Transverse colon (tissue), 3 donors: ENCODE measurements around the gene PPFIA1.

Experiments
- CTCF ChIP-seq, 5 experiments: fragments of 200-600 bp in 3 of 5; fragments of 450-650 bp in 2 of 5; sonication (generic) in 3 of 5; IDR thresholded peaks; 1 replicate in 2 of 5; 2 replicates in 3 of 5; pipeline ENCODE4 v1.5.1; 2016 to 2017; ENCODE audit warnings: antibody characterized with exemption in 5 of 5, inconsistent platforms in 3 of 5, mild to moderate bottlenecking in 2 of 5, moderate library complexity in 1 of 5
- EP300 ChIP-seq: sonication (generic); formaldehyde crosslinking; IDR thresholded peaks from one replicate; pipeline ENCODE4 v1.6.1; 2017; ENCODE audit warnings: antibody characterized with exemption, low read depth
- POLR2A ChIP-seq: fragments of 450-650 bp; IDR thresholded peaks from one replicate; pipeline ENCODE4 v1.6.1; 2016; ENCODE audit warnings: antibody characterized with exemption, mild to moderate bottlenecking, moderate library complexity

GRCh38 chr11:70409871-70410270, 139.4 kb downstream of the PPFIA1 start:
- TF ChIP-seq CTCF (IDR thresholded peaks at IDR 0.05) (no peak), EP300 (no peak), POLR2A (no peak)
